ENCODE data around the gene SLC38A10.

Gene SLC38A10

DNA sequence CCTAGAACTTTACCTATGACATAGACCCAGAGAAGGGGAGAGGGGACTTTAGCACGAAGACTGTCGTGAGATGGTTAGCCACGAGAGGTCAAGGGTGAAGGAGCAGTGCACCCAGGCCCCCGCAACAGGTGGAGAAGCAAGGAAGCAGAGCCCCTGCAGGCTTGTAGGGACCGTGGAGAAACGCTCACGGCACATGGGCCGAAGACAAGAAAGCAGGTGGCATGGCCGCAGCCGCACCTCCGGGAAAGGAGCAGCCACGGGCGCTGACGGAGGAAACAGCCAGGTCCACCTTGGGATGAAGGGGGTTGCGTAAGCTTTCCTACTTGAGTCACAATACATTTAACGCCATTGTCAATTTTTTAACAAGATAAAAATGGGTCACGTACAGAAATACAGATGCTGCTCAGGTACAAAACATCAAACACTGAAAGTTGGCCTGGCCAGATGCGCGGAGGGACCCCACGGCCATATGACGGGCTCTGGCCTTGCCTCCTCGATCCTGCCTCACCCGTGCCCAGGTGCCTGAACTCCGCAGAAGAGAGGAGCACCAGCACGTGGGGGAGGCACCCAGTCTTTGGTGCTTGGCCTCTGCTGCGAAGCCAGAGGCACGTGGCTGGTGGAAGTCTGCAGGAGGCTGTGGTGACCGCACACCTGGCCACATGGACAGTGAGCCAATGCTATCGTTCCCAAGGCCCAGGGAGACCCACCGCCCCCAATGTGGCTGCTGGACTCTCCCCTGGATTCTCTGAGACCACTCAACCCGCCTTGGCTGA lies 21.2 kb downstream of the SLC38A10 start:
- no peak for DNase-seq

DNA sequence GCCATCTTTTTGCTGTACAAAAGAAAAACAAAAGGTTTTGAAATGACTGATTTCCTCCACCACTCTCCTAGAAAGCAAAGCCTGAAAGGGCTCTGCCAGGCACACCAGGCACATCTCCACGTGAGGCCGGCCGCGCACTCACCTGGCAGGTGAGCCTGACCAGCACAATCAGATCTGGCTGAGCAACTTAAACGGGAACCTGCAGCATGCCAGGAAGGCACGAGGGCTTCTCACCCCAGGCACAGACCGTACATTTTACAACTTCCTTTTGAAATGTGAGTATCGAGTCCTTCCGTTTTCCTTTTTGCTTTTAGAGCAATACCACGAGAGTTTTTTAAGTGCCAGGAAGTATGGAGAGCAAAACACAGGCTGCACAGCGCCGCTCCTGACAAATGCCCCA lies 22.5 kb downstream of the SLC38A10 start:
- DNase-seq: no peak

DNA sequence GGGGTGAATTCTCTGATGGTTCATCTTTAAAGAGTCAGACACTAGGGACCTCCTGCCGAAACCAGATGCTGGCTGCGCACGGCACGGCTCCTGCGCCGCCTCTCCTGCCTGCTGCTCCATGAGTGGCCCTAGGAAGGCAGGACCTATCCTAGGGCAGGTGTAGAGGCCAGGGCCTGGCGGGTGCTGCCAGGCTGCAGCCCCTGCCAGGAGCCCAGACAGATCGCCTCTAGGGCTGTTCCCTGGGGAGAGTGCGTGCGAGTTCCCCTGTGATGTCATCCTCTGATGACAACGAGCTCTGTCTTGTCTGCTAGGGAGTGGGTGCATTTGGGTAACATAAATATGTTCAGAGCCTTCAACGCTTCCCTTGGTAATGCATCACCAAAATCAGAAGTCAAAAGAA lies 23.9 kb downstream of the SLC38A10 start:
- no peak for DNase-seq

DNA sequence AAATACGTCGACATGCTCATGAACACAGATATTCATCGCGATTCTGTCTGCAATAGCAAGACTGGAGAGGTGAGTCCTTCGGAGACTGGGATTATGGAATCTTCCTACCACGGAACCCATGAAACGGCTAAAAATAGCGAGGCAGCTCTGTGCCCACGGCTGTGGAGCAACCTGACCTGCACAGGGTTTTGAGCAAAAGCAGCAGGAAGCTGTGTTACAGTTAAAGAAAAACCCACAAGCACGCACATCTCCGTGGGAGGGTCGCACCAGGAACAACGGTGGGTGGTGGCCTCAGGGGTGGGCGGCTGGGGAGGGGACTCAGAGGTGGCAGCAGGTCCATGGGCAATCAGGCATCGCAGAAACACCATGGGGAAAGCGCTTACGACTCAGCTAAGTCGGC lies 24.8 kb downstream of the SLC38A10 start:
- DNase-seq: no peak

DNA sequence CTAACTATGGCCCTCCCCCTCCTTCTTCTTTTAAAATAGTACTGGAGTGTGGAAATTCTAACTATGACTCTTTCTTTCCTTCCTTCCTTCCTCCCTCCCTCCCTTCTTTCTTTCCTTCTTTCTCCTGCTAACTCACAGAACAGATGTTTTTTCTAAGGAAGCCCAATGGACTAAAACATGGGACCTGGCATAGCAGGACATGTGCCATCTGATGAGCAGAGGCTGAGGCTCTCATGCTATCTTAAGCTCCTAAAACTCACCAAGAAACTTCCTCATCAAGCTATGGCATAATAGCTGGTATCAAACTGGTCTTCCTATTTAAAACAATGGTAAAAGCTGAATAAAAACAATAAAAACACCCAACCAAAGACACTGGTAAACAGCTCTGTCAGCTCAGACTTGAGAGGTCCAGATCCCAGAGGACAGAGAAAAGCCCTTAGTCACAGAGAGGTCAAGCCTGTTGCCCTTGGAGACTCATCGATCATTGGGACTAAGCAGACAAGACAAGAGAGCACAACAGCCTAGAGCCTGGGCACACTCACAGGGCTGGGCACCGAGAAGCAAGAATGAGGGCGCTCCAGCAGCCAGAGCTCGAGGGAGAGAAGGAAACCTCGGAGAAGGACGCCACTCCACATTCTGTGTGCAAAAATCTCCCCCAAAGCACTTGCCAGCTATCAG lies 27.6 kb downstream of the SLC38A10 start:
- DNase-seq: no peak

DNA sequence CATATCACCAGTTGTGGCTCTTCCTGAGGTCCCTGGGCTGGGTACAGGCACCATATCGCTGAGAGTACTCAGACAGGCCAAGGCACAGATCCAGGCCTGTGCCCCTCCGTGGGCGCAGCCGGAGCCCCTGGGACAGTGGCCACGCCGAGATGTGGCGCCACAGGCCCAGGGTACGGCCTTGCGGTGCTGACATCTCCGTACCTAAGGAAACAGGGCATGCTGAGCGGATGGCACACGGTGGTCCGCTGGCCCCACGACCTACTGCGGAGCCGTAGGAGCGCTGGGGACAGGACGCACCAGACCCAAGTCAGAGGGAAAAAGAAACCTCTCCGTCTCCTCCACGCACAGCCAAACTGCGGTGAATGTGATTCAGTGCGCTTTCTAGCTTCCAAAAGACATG lies 29.5 kb downstream of the SLC38A10 start:
- no peak for DNase-seq

DNA sequence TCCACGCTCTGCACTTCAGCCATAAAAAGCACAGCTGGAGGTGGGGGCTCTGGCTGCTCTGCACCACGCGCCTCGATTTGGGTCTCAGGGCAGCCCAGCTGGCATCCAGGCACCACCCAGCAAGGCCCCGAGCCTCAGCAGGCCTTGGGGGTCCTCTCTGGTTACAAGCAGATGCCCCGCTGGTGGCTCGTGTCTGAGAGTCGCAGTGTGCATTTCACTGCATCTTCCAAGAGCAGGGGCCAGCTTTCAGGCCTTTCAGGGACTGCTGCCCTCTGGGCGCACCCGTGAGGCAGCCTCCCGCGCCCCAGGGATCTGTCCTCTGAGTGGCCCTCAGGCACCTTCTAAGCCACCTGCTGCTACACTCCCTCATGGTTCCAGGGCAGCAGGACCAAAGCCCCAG lies 30.5 kb downstream of the SLC38A10 start:
- DNase-seq: no peak

DNA sequence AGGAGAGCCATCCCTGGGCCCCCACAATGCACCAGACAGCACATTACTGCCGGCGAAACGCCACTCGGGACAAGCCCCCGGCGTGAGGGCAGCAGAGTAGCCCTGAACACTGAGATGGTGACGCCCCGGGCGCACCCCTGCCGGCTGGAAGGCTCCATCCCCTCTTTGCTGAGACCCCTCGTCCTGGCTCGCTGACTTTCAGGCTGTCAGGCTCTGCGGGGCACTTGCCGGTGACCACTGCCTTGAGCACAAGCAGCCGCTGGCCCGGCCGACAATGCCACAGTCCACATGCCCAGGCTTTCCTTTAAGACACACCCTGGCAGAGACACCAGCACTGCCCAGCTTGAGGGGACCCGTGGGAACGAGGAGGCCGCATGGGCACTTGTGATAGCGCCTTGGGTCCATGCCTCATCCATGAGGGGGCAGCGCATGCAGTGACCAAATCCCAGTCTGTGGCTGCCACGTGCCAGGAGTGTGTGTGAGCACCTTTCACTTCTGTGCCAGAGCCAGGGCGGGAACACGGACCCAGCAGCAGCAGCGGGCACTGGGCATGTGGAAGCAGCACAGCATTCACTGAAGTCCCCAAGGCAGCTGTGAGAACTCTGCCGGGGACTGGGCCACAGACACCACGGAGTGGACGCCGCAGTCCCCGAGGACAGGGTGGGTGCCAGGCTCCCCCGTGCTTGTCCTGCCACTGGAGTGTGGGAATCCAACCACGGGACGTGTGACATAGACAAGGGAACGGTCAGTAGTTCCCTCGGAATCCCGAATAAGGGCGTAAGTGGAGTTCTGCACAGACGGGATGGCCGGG lies 31.5 kb downstream of the SLC38A10 start:
- no peak for DNase-seq

DNA sequence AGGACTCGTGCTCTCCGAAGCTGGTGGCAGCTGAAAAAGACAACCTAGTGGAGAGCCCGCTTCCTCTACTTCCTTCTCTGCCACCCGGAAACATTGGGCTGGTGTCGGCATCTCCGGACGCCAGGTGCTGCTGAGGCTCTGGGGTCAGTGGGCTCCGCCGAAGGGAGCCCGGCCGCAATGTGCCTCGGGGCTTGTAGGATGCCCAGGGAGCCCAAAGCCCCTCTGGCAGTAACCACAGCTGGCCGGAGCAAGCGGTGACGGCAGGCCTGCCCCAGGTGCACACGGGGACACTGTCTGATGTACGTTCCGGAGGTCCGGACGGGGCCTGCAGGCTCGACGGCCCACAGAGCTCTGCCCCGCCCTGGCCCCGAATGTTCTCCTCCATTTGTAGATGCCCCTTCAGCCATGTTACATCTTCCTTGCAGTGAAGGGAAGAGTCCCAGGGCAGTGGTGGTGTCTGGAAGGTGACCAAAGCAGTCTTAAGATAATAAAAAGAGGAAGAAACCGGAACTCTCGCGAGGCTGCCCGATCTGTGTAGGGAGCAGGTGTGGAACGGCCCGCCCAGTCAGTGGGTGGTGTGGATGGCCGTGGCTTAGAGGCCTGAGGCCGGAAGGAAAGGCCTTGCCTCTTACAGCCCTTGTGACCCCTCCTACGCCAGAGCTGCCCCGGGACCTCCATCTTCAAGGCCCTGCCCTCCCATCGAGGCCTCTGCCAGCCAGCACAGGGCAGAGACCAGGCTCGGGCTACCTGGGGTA lies 33.3 kb downstream of the SLC38A10 start:
- no peak for DNase-seq

DNA sequence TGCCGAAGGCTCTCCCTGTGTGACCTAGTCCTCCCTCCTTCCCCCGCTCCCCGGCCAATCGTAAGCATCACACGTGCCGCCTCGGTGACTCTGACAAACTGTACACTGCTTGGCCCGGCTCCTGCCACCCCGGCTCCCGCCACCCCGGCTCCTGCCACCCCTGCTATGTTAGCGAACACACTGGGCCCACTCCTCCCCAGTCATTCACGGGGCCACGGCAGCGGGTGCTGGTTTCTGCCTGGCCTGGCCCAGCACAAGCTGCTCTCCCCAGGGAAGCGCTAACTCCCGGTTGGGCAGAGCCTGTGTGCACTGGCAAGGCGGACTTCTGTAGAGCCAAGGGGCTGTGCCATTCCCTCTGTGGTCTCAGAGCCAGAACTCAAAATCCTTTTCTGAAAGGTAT lies 34.0 kb downstream of the SLC38A10 start:
- DNase-seq: no peak

DNA sequence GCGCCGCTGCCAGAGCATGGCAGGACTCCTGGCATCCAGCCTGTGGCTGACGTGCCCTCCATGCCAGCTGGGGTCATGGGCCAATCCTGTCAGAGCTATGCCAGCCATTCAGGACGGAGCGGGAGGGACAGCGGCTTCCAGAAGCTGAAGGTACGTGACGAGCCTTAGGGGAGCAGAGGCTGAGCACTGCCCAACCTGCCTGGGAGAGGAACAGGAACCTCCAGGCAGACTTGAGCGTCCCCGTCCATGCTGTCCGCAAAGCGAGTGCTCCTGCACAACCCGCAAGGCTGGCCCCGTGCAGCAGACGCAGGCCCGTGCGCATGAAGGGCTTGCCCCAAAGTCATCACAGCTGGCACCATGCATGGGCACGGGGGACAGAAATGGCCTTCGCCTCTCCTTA lies 34.5 kb downstream of the SLC38A10 start:
- DNase-seq: no peak

DNA sequence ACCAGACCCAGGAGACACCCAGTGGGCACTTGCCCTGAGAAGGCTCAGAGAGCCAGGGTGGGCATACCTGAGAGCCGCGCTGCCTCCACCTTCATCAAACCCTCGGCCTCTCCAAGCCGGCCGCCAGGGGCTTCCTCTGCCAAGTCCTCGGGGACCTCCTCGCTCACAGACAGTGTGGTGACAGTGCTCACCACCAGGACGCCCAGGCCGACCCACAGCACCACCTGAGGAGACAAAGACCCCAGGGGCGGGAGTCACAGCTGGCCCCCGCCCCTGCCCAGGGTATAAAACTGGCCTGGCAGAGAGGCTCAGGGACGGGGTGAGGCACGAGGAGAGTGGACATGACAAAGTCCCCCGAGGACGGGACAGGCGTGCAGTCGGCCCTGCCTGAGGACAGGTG lies 34.9 kb downstream of the SLC38A10 start:
- no peak for DNase-seq

DNA sequence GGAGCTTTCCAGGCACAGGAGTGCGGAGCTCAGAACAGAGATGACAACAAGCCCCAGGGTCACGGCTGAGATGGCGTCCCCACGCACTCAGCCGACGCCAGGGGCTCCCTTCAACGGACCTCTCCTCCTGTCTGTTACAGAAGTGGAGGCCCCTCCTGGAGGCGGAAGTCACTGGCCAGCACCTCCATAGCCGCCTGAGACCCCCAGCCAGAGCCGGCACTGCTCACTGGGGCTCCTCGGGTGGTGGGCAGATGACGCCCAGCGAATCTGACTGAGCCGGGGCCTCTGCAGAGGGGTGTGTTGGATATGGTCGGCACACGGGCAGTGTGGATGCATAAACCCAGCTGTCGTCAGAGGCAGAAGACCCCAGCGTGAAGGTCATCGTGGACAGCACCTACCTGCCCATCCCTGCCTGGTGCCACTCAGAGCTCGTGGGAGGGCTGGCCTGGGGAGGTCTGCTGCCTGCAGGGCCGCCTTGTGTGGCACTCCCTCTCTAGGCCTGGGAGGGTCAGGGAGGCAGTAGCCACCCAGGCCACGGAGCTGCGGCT lies 36.0 kb downstream of the SLC38A10 start:
- no peak for DNase-seq

DNA sequence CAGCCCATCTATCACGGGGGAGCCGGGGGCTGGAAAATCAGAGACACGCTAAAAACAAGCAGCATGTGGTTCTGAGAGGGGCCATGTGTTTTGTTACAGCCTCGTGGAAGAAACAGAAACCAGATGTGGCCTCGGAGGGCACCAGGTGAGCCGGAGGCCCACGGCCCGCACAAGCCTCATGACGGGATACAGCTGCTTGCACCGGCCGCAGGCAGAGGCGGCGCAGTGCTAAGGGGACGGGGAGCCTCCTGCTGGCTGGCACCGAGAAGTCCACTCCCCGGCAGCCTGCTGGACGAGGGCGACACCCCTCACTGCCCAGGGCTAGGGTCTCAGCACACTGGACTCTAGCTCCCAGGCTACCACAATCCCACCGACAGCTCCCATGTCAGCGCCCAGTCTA lies 36.8 kb downstream of the SLC38A10 start:
- no peak for DNase-seq

DNA sequence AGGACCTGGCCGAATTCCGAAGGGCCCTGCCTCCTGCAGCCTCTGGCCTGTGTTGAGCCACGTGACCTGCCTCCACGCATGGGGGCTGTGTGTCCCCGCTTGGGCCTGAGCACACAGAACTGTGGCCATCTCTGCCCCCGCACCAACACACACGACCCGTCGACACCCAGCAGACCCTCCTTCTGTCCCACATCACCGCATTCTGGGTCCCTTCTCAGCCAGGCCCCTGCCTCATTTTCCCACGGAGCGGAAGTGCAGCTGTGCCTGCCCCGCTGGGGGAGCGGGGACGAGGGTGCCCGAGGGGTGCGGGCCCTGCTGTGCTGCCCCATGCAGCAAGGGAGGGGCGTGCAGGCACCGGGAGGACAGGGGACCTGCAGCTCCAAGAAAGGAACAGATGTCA lies 37.6 kb downstream of the SLC38A10 start:
- no peak for DNase-seq

DNA sequence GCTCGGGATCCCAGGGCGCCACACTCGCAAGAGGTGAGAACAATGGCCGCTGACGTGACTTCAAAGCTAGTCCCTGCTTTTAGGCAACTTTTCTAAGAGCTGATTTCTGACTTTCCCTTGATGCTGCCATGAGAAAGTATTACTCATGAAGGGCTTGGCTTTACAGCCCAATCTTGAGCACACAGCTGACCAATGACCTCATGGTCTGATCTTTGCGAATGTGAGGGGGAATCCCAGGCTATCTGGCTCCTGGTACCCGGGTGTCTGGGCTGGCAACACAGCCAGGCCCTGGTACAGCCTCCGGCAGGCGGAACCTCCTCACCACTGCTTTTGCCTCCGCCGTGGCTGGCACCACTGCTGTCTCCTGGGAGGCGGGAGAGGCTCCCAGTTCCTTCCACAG lies 38.5 kb downstream of the SLC38A10 start:
- no peak for DNase-seq

DNA sequence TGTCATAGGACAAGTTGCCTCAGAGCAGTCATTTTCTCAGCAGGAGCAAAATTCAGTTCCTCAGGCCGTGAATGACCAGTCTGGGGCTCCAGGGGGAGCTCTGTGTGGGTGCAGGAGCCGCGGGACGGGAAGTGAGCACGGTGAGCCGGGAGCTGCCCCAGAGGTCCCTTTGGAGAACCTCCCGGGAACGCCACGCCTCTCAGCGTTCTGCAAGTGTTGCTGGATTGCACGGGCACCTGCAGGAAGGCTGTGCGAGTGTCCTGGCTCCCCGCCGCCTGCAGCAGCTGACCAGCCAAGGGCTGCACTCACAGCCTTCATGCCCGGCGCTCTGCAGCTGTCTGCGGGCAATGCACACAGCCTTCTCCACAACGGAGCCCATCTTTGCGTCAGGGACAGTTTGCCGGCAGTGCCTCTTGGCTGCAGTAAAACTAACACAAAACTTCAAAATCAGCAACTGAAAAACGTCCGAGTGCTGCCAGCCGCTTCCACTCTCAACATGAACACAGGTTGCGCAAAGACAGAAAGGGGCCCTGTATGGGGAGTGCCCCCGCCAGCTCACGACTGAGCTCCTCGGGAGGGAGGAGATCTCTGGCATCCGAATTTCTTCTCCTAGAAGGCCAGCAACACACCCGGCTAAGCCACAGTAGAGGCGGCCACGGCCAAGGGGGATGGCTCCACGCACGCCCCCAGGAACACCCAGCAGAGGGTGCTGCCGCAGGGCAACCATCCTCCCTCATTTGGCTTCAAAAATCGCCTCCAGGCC lies 40.0 kb downstream of the SLC38A10 start:
- no peak for DNase-seq

DNA sequence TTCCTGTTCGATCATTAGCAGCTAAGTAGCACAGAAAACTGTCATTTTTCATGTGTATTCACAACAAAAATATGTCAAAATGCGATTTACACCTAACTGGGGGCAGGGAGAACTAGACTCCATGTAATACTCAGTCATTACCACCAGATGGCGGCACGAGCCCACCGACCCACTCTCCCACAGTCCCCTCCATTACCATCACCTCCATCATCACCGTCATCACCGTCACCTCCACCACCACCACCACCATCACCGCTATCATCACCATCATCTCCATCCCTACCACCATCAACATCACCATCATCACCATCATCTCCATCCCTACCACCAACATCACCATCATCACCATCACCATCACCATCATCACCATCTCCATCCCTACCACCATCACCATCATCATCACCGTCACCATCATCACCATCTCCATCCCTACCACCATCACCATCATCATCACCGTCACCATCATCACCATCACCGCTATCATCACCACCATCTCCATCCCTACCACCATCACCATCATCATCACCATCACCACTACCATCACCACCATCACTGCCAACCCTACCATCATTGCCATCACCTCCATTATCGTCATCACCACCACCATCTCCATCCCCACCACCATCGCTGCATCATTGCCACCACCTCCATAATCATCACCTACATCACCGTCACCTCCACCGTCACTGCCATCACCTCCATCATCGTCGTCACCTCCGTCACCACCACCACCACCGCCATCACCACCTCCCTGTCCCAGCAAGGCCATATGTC lies 41.6 kb downstream of the SLC38A10 start:
- DNase-seq: no peak

DNA sequence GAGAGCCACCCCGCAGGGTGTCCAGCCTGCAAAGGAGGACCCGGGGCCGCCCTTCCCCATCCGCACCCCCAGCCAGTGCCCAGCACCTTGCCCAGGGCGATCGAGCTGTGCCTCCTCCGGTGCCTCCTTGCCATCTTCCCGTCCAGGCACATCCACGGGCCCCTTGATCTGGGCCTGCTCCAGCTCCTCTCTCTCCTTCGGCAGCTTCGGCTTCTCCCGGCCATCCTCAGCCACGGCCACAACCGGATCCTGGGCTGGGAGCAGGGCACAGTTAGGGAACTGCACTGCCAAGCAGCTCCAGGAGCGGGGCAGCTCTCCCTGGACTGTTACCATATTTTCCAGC lies 42.1 kb downstream of the SLC38A10 start:
- DNase-seq: no peak

DNA sequence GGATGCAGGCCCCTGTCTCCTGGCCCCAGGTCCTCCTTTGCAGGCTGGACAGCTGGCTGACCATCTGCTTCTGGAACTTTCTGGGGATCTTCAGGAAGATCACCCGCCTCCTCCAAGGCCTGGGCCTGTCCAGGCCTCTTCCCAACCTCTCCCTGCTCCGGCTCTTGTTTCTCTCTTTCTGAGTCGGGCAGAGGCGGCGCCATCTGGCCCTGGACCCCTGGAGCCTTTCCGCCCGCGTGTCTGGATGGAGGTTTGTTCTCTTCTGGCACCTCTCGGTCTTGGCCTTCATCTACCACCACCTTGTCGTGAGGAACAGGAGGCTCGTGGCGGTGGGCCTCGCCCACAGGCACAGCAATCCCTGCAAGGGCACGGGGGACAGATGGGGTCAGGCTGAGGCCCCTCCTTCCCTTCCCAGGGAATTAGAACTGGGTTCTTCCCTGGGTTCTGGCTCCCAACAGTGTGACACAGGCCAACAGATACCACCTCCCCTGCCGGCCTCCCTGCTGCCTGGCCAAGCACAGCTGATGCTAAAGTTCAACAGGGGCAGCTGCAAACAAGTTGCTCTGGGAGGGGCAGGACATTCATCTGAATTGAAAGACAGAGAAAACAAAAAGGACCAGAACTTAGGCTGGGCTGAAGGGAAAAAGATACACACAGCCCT lies 42.7 kb downstream of the SLC38A10 start:
- DNase-seq: no peak
